ENCODE data around the gene PARD6A. TPM values are rescaled to one million over a fixed set of nuclear protein-coding genes. Genes with fewer than 3 reads are reported as not detected.

PARD6A gene
- polyA plus RNA-seq, 1 donor (not counting 4 experiments of a cell fraction or from before 2014, with no cell fraction given) = 0.20 TPM

DNA sequence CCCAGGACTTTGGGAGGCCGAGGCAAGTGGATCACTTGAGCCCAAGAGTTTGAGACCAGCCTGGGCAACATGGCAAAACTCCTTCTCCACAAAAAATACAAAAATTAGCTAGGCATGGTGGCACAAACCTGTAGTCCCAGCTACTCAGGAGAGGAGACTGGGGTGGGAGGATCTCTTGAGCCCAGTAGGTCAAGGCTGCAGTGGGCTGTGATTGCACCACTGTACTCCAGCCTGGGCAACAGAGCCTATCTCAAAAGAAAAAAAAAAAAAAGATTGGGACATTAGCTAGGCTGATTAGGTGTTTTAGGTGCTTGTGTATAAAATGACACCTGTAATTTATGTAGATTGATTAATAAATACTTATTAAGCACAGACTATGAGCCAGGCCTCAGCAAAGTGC, 48.3 kb downstream of the PARD6A start:
- Histone ChIP-seq H3K27ac (ENCODE audit: control insufficient read depth, insufficient read depth, low read length) (no peak overlapping the region), H3K4me2 (ENCODE audit: control insufficient read depth, extremely low read depth, insufficient read depth, low read depth, low read length) (no peak overlapping the region), H3K9me3 (ENCODE audit: control insufficient read depth, low read depth, low read length) (no peaks in the 10 kb centered on the region), H3K4me3 (ENCODE audit: control insufficient read depth in 2 of 3, extremely low read depth in 1 of 3, insufficient read depth in 2 of 3, low read depth in 1 of 3, low read length in 3 of 3) (no peak overlapping the region), H3K9me1 (ENCODE audit: control insufficient read depth, extremely low read depth, insufficient read depth, low read length) (peaks cover 5% of the 10 kb centered on the region), H3K36me3 (ENCODE audit: control insufficient read depth in 2 of 2, extremely low read depth in 1 of 2, insufficient read depth in 2 of 2, low read length in 2 of 2) (peaks cover 0 to 2% of the 10 kb centered on the region in 2 experiments), H2AFZ (ENCODE audit: control insufficient read depth, low read length) (no peak overlapping the region), H3K27me3 (ENCODE audit: control insufficient read depth, extremely low read depth, insufficient read depth, low read length) (no peaks in the 10 kb centered on the region), H3K9ac (ENCODE audit: control insufficient read depth, extremely low read depth, insufficient read depth, low read length) (no peak overlapping the region), H3K4me1 (ENCODE audit: control insufficient read depth, extremely low read depth, insufficient read depth, low read length) (peaks cover 9% of the 10 kb centered on the region), H3K79me2 (ENCODE audit: control insufficient read depth, insufficient read depth, low read length) (peaks cover 68% of the 10 kb centered on the region), H4K20me1 (ENCODE audit: control insufficient read depth, extremely low read depth, insufficient read depth, low read length) (peaks cover 3% of the 10 kb centered on the region)
- DNase-seq (ENCODE audit: low read depth, low spot score) (no peak), FAIRE-seq (no peak)
- no peak for TF ChIP-seq CTCF (optimal IDR thresholded peaks at IDR 0.05 in 1 of 3, IDR thresholded peaks at IDR 0.05 in 1 of 3, conservative IDR thresholded peaks at IDR 0.05 in 1 of 3; ENCODE audit: extremely low read depth in 1 of 3, insufficient read depth in 2 of 3, low read length in 3 of 3)
- TF ChIP-seq EZH2 (IDR thresholded peaks at IDR 0.05; ENCODE audit: low read length) = no peak
- dilution Hi-C loops (cut with MboI; ENCODE audit: extremely low pct_ligation_motif_present, low sequenced_read_pairs) = no loop called here

DNA sequence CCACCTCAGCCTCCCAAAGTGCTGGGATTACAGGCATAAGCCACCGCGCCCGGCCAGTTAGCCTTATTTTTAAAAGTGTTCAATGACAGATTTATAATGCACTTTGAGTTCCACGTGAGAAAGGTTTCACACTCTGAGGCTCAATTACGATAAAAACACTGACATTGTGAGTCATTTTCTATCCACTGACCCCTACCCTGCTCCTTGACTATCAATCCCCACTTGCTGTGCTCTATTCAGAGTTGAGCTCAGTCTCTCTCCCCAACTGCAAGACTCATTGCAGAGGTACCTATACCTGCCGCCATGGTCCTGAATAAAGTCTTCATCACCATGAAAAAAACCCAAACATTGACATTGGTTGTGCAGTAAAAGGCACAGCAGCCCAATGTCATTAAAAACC, 49.8 kb downstream of the PARD6A start:
- peaks cover 5% of the 10 kb centered on the region for H3K9me1 ChIP-seq (ENCODE audit: control insufficient read depth, extremely low read depth, insufficient read depth, low read length)
- FAIRE-seq = no peak
- H3K9ac ChIP-seq (ENCODE audit: control insufficient read depth, extremely low read depth, insufficient read depth, low read length) = no peak overlapping the region
- no peak for DNase-seq (ENCODE audit: low read depth, low spot score)
- no peak overlapping the region for H3K27ac ChIP-seq (ENCODE audit: control insufficient read depth, insufficient read depth, low read length)
- no peak overlapping the region for H3K4me2 ChIP-seq (ENCODE audit: control insufficient read depth, extremely low read depth, insufficient read depth, low read depth, low read length)
- dilution Hi-C loops (cut with MboI; ENCODE audit: extremely low pct_ligation_motif_present, low sequenced_read_pairs) = no loop called here
- peaks cover 0 to 2% of the 10 kb centered on the region in 2 experiments for H3K36me3 ChIP-seq (ENCODE audit: control insufficient read depth in 2 of 2, extremely low read depth in 1 of 2, insufficient read depth in 2 of 2, low read length in 2 of 2)
- H3K4me1 ChIP-seq (ENCODE audit: control insufficient read depth, extremely low read depth, insufficient read depth, low read length) = peaks cover 9% of the 10 kb centered on the region
- no peak for TF ChIP-seq EZH2 (IDR thresholded peaks at IDR 0.05; ENCODE audit: low read length)
- no peak for TF ChIP-seq CTCF (optimal IDR thresholded peaks at IDR 0.05 in 1 of 3, IDR thresholded peaks at IDR 0.05 in 1 of 3, conservative IDR thresholded peaks at IDR 0.05 in 1 of 3; ENCODE audit: extremely low read depth in 1 of 3, insufficient read depth in 2 of 3, low read length in 3 of 3)
- H4K20me1 ChIP-seq (ENCODE audit: control insufficient read depth, extremely low read depth, insufficient read depth, low read length) = peaks cover 3% of the 10 kb centered on the region
- no peaks in the 10 kb centered on the region for H3K9me3 ChIP-seq (ENCODE audit: control insufficient read depth, low read depth, low read length)
- H3K27me3 ChIP-seq (ENCODE audit: control insufficient read depth, extremely low read depth, insufficient read depth, low read length) = no peaks in the 10 kb centered on the region
- peaks cover 66% of the 10 kb centered on the region for H3K79me2 ChIP-seq (ENCODE audit: control insufficient read depth, insufficient read depth, low read length)
- no peak overlapping the region for H2AFZ ChIP-seq (ENCODE audit: control insufficient read depth, low read length)
- no peak overlapping the region for H3K4me3 ChIP-seq (ENCODE audit: control insufficient read depth in 2 of 3, extremely low read depth in 1 of 3, insufficient read depth in 2 of 3, low read depth in 1 of 3, low read length in 3 of 3)

Other genes starting within 250 kb of the PARD6A start
- 1.1 to 3.2 TPM (median 1.8 TPM) in 3 replicates for gene ZDHHC1, start 244.5 kb upstream of the PARD6A start, polyA plus RNA-seq
- 0.59 to 2.4 TPM (median 0.93 TPM) in 3 replicates for gene HSD11B2, start 229.8 kb upstream of the PARD6A start, polyA plus RNA-seq
- 97.1 to 199 TPM (median 117 TPM) in 3 replicates for gene ATP6V0D1, start 179.8 kb upstream of the PARD6A start, polyA plus RNA-seq
- gene AGRP, start 177.4 kb upstream of the PARD6A start, polyA plus RNA-seq = not detected in 3 replicates
- 4.1 to 19.4 TPM (median 5.3 TPM) in 3 replicates for gene RIPOR1, start 132.1 kb upstream of the PARD6A start, polyA plus RNA-seq
- gene CTCF, start 98.4 kb upstream of the PARD6A start, polyA plus RNA-seq = 15.2 to 31.7 TPM (median 21.4 TPM) in 3 replicates
- 0.06 to 0.12 TPM in 2 of 3 replicates, not detected in the other for gene CARMIL2, start 15.8 kb upstream of the PARD6A start, polyA plus RNA-seq
- gene ACD, start 700 bp upstream of the PARD6A start, polyA plus RNA-seq = 12.9 to 16.7 TPM (median 13.2 TPM) in 3 replicates
- gene ENKD1, start 5.8 kb downstream of the PARD6A start, polyA plus RNA-seq = 4.3 to 4.6 TPM (median 4.4 TPM) in 3 replicates
- gene C16orf86, start 5.9 kb downstream of the PARD6A start, polyA plus RNA-seq = 0.10 to 0.24 TPM (median 0.17 TPM) in 3 replicates
- gene GFOD2, start 58.4 kb downstream of the PARD6A start, polyA plus RNA-seq = 13.2 to 19.3 TPM (median 13.8 TPM) in 3 replicates
- gene RANBP10, start 145.6 kb downstream of the PARD6A start, polyA plus RNA-seq = 9.3 to 9.9 TPM (median 9.5 TPM) in 3 replicates
- gene TSNAXIP1, start 145.9 kb downstream of the PARD6A start, polyA plus RNA-seq = 0.43 to 1.5 TPM (median 0.54 TPM) in 3 replicates
- 9.2 to 13.1 TPM (median 11.8 TPM) in 3 replicates for gene THAP11, start 181.4 kb downstream of the PARD6A start, polyA plus RNA-seq
- 173 to 569 TPM (median 189 TPM) in 3 replicates for gene NUTF2, start 186.0 kb downstream of the PARD6A start, polyA plus RNA-seq
- gene CENPT, start 186.7 kb downstream of the PARD6A start, polyA plus RNA-seq = 30.1 to 57.1 TPM (median 41.3 TPM) in 3 replicates
- 16.7 to 28.0 TPM (median 25.4 TPM) in 3 replicates for gene EDC4, start 212.1 kb downstream of the PARD6A start, polyA plus RNA-seq
- gene NRN1L, start 223.9 kb downstream of the PARD6A start, polyA plus RNA-seq = not detected in 3 replicates
- gene PSKH1, start 232.3 kb downstream of the PARD6A start, polyA plus RNA-seq = 10.7 to 19.5 TPM (median 13.7 TPM) in 3 replicates

Measured in keratinocyte (primary cell).